ENCODE results near the gene JUP. TPM values are rescaled to one million over a fixed set of nuclear protein-coding genes. Genes with fewer than 3 reads are reported as not detected.

JUP gene
- total RNA-seq = 169 and 195 TPM in 2 replicates

GRCh38 chr17:41786227-41787020 lies at the start of gene JUP:
Gene JUP (minus strand): TSS chr17:41786711. CDS start chr17:41771854, 14,857 bp downstream.

GRCh38 chr17:41835800-41836549 lies 49.5 kb upstream of the JUP start, which contains the start of gene NT5C3B:
Gene NT5C3B (minus strand): TSS chr17:41836232. CDS start chr17:41836193, 39 bp downstream.

GRCh38 chr17:41812381-41813151 lies 26.1 kb upstream of the JUP start, which contains the start of gene FKBP10:
Gene FKBP10 (plus strand): TSS chr17:41813004. CDS start chr17:41813035, 31 bp downstream.

GRCh38 chr17:41811549-41812380 lies 25.3 kb upstream of the JUP start, which contains the start of gene P3H4:
Gene P3H4 (minus strand): TSS chr17:41811949. CDS start chr17:41811915, 34 bp downstream.

GRCh38 chr17:41734139-41734948 lies 52.2 kb downstream of the JUP start, which contains the start of gene HAP1:
Gene HAP1 (minus strand): TSS chr17:41734643. CDS start chr17:41734634, 9 bp downstream.

GRCh38 chr17:41711669-41712400 lies 74.7 kb downstream of the JUP start, which contains the start of gene GAST:
Gene GAST (plus strand): TSS chr17:41712331. CDS start chr17:41715437, 3,106 bp downstream.

Other genes starting within 250 kb of the JUP start
- gene KRT9, start 214.7 kb downstream of the JUP start, total RNA-seq = not detected in 2 replicates
- gene KRT14, start 199.8 kb downstream of the JUP start, total RNA-seq = not detected in 2 replicates
- gene KRT16, start 173.9 kb downstream of the JUP start, total RNA-seq = not detected in 2 replicates
- 0.94 TPM in 1 of 2 replicates, not detected in the other for gene KRT17, start 162.1 kb downstream of the JUP start, total RNA-seq
- gene EIF1, start 97.8 kb downstream of the JUP start, total RNA-seq = 83.4 and 101 TPM in 2 replicates
- gene GAST, start 74.4 kb downstream of the JUP start, total RNA-seq = not detected in 2 replicates
- gene HAP1, start 52.1 kb downstream of the JUP start, total RNA-seq = not detected in 2 replicates
- gene P3H4, start 25.2 kb upstream of the JUP start, total RNA-seq = 28.8 and 30.7 TPM in 2 replicates
- gene FKBP10, start 26.3 kb upstream of the JUP start, total RNA-seq = 83.2 and 91.1 TPM in 2 replicates
- 52.2 and 58.0 TPM in 2 replicates for gene NT5C3B, start 49.5 kb upstream of the JUP start, total RNA-seq
- gene KLHL10, start 51.1 kb upstream of the JUP start, total RNA-seq = not detected in 2 replicates
- gene KLHL11, start 78.7 kb upstream of the JUP start, total RNA-seq = 13.9 and 16.4 TPM in 2 replicates
- 254 and 389 TPM in 2 replicates for gene ACLY, start 132.2 kb upstream of the JUP start, total RNA-seq
- gene ODAD4, start 143.9 kb upstream of the JUP start, total RNA-seq = not detected in 2 replicates
- 81.4 and 83.9 TPM in 2 replicates for gene CNP, start 180.1 kb upstream of the JUP start, total RNA-seq
- gene DNAJC7, start 230.7 kb upstream of the JUP start, total RNA-seq = 65.2 and 68.0 TPM in 2 replicates
- gene NKIRAS2, start 233.4 kb upstream of the JUP start, total RNA-seq = 56.2 and 69.4 TPM in 2 replicates